HEK293 (cell line): ENCODE measurements around the gene MGST2.

Experiments
- CTCF ChIA-PET: fragments of 350-600 bp; formaldehyde crosslinking; extraction: SDS; loops from one replicate; lab custom pipeline; 2021; ENCODE audit warnings: antibody characterized with exemption; lab: Yijun Ruan, JAX
- POLR2A ChIA-PET: fragments of 300-600 bp; formaldehyde crosslinking; extraction: SDS; loops from one replicate; lab custom pipeline; 2020; ENCODE audit warnings: antibody characterized with exemption, inconsistent platforms; lab: Yijun Ruan, JAX
- H3K27ac ChIP-seq: fragments of 200-500 bp; sonication (Bioruptor generic); 2 replicates; pipeline ENCODE4 v1.5.1; 2014; ENCODE audit warnings: low read depth, low read length, control low read depth, inconsistent platforms; ENCODE audit errors: extremely low read depth
- H3K36me3 ChIP-seq, 2 experiments: fragments of 200-500 bp in 1 of 2; sonication (Bioruptor generic) in 1 of 2; 1 replicate in 1 of 2; 2 replicates in 1 of 2; pipeline ENCODE4 v1.5.1; 2014 to 2017; ENCODE audit warnings: inconsistent platforms in 2 of 2, low read length in 2 of 2; ENCODE audit not compliant: control insufficient read depth in 2 of 2, insufficient read depth in 1 of 2
- H3K4me1 ChIP-seq: fragments of 200-500 bp; sonication (Bioruptor generic); 2 replicates; pipeline ENCODE4 v1.5.1; 2014; ENCODE audit warnings: mild to moderate bottlenecking, low read length, inconsistent platforms; ENCODE audit not compliant: control insufficient read depth, insufficient read depth
- H3K4me3 ChIP-seq: 2 replicates; pipeline ENCODE4 v1.5.1; 2011; ENCODE audit warnings: low read depth, mild to moderate bottlenecking, control low read depth, low read length, moderate library complexity
- H3K9me3 ChIP-seq: fragments of 200-500 bp; sonication (Bioruptor generic); 2 replicates; pipeline ENCODE4 v1.5.1; 2014; ENCODE audit warnings: low read depth, low read length, inconsistent platforms; ENCODE audit not compliant: control insufficient read depth, insufficient read depth
- BCL11B ChIP-seq: fragments of 450-650 bp; formaldehyde crosslinking; IDR thresholded peaks from 2 replicates; pipeline ENCODE4 v1.5.1; 2016; ENCODE audit warnings: low read depth, missing biosample characterization, missing genetic modification characterization
- KLF10 ChIP-seq: fragments of 450-650 bp; IDR thresholded peaks from 2 replicates; pipeline ENCODE4 v1.5.1; 2018; ENCODE audit warnings: missing biosample characterization, mild to moderate bottlenecking, missing genetic modification characterization
- KLF17 ChIP-seq: fragments of 450-650 bp; formaldehyde crosslinking; IDR thresholded peaks from 2 replicates; pipeline ENCODE4 v1.5.1; 2016; ENCODE audit warnings: missing biosample characterization, missing genetic modification characterization
- MZF1 ChIP-seq: fragments of 450-650 bp; formaldehyde crosslinking; IDR thresholded peaks from 2 replicates; pipeline ENCODE4 v1.5.1; 2017; ENCODE audit warnings: missing biosample characterization, missing genetic modification characterization, borderline replicate concordance
- PRDM1 ChIP-seq: fragments of 450-650 bp; formaldehyde crosslinking; IDR thresholded peaks from 2 replicates; pipeline ENCODE4; 2016; ENCODE audit warnings: missing biosample characterization, missing genetic modification characterization
- SCRT2 ChIP-seq: fragments of 450-650 bp; formaldehyde crosslinking; IDR thresholded peaks from 2 replicates; pipeline ENCODE4 v1.5.1; 2016; ENCODE audit warnings: missing biosample characterization, missing genetic modification characterization
- TRIM28 ChIP-seq: IDR thresholded peaks from 2 replicates; pipeline ENCODE4 v1.6.1; 2011; ENCODE audit warnings: low read length, control low read depth, borderline replicate concordance
- YY2 ChIP-seq: fragments of 450-650 bp; formaldehyde crosslinking; IDR thresholded peaks from 2 replicates; pipeline ENCODE4 v1.5.1; 2016; ENCODE audit warnings: missing biosample characterization, missing genetic modification characterization
- ZNF146 ChIP-seq: fragments of 450-650 bp; formaldehyde crosslinking; IDR thresholded peaks from 2 replicates; pipeline ENCODE4 v1.5.1; 2016; ENCODE audit warnings: missing biosample characterization, missing genetic modification characterization
- ZNF223 ChIP-seq: fragments of 450-650 bp; formaldehyde crosslinking; IDR thresholded peaks from 2 replicates; pipeline ENCODE4 v1.5.1; 2016; ENCODE audit warnings: missing biosample characterization, missing genetic modification characterization
- ZNF23 ChIP-seq: fragments of 450-650 bp; formaldehyde crosslinking; IDR thresholded peaks from 2 replicates; pipeline ENCODE4 v1.5.1; 2016; ENCODE audit warnings: missing biosample characterization, missing genetic modification characterization, borderline replicate concordance
- ZNF239 ChIP-seq: fragments of 450-650 bp; formaldehyde crosslinking; IDR thresholded peaks from 2 replicates; pipeline ENCODE4 v1.5.1; 2016; ENCODE audit warnings: missing biosample characterization, missing genetic modification characterization
- ZNF311 ChIP-seq: fragments of 450-650 bp; formaldehyde crosslinking; IDR thresholded peaks from 2 replicates; pipeline ENCODE4 v1.5.1; 2017; ENCODE audit warnings: missing biosample characterization, missing genetic modification characterization, borderline replicate concordance
- ZNF391 ChIP-seq: fragments of 450-650 bp; formaldehyde crosslinking; IDR thresholded peaks from 2 replicates; pipeline ENCODE4 v1.5.1; 2016; ENCODE audit warnings: low read depth, missing biosample characterization, missing genetic modification characterization, borderline replicate concordance
- ZNF426 ChIP-seq: fragments of 450-650 bp; formaldehyde crosslinking; IDR thresholded peaks from 2 replicates; pipeline ENCODE4 v1.5.1; 2017; ENCODE audit warnings: missing biosample characterization, missing genetic modification characterization, mild to moderate bottlenecking, inconsistent platforms, moderate library complexity
- ZNF558 ChIP-seq: fragments of 450-650 bp; formaldehyde crosslinking; IDR thresholded peaks from 2 replicates; pipeline ENCODE4 v1.5.1; 2016; ENCODE audit warnings: missing biosample characterization, missing genetic modification characterization
- ZNF624 ChIP-seq: fragments of 450-650 bp; formaldehyde crosslinking; IDR thresholded peaks from 2 replicates; pipeline ENCODE4 v1.5.1; 2017; ENCODE audit warnings: missing biosample characterization, missing genetic modification characterization
- ZNF660 ChIP-seq: fragments of 450-650 bp; IDR thresholded peaks from 2 replicates; pipeline ENCODE4 v1.5.1; 2018; ENCODE audit warnings: missing biosample characterization, mild to moderate bottlenecking, missing genetic modification characterization
- ZNF670 ChIP-seq: fragments of 450-650 bp; formaldehyde crosslinking; IDR thresholded peaks from 2 replicates; pipeline ENCODE4 v1.5.1; 2016; ENCODE audit warnings: missing biosample characterization, missing genetic modification characterization, low read depth
- ZNF701 ChIP-seq: fragments of 450-650 bp; formaldehyde crosslinking; IDR thresholded peaks from 2 replicates; pipeline ENCODE4 v1.5.1; 2016; ENCODE audit warnings: missing biosample characterization, missing genetic modification characterization
- ZNF707 ChIP-seq: fragments of 450-650 bp; formaldehyde crosslinking; IDR thresholded peaks from 2 replicates; pipeline ENCODE4 v1.5.1; 2016; ENCODE audit warnings: missing biosample characterization, missing genetic modification characterization
- ZNF785 ChIP-seq: fragments of 450-650 bp; formaldehyde crosslinking; IDR thresholded peaks from 2 replicates; pipeline ENCODE4 v1.5.1; 2016; ENCODE audit warnings: missing biosample characterization, missing genetic modification characterization
- ZNF843 ChIP-seq: fragments of 450-650 bp; formaldehyde crosslinking; IDR thresholded peaks from 2 replicates; pipeline ENCODE4 v1.5.1; 2016; ENCODE audit warnings: missing biosample characterization, missing genetic modification characterization
- TF ChIP-seq, protein P1 (sequence below): fragments of 450-650 bp; formaldehyde crosslinking; IDR thresholded peaks from 2 replicates; pipeline ENCODE4 v1.5.1; 2016; ENCODE audit warnings: missing biosample characterization, missing genetic modification characterization, low read depth
- TF ChIP-seq, protein P2 (sequence below): fragments of 450-650 bp; formaldehyde crosslinking; IDR thresholded peaks from 2 replicates; pipeline ENCODE4 v1.5.1; 2016; ENCODE audit warnings: missing biosample characterization, missing genetic modification characterization
- TF ChIP-seq, protein P3 (sequence below): sonication (generic); formaldehyde crosslinking; IDR thresholded peaks from 2 replicates; pipeline ENCODE4 v1.8.1; 2022; ENCODE audit warnings: mild to moderate bottlenecking, moderate library complexity, missing genetic modification reagents
- TF ChIP-seq, protein P4 (sequence below): fragments of 450-650 bp; formaldehyde crosslinking; conservative IDR thresholded peaks from 2 replicates; pipeline ENCODE4 v1.5.1; 2016; ENCODE audit warnings: low read depth, missing biosample characterization, missing genetic modification characterization
- TF ChIP-seq, protein P5 (sequence below): fragments of 450-650 bp; formaldehyde crosslinking; IDR thresholded peaks from 2 replicates; pipeline ENCODE4 v1.5.1; 2017; ENCODE audit warnings: missing biosample characterization, missing genetic modification characterization

The MGST2 gene

DNA sequence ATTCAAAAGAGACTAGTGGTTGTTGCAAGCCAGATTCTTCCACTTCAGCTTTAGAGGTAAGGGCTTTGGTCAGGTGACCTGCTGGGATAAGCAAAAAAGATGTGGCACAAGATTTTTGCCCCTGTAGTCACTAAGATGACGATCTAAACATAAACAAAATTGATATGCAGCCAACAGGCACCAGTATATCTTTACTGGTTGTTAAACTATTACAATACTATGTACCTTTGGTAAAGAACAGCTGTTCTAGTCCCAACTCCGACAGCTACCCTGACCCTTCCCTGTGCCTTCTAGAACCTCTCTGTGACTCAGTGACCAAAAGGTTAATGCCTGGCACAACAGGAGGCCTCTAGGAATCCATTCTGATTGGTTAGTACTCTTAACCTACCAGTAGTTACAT, 59.6 kb downstream of the MGST2 start (continued):
- TF ChIP-seq, protein P1, sequence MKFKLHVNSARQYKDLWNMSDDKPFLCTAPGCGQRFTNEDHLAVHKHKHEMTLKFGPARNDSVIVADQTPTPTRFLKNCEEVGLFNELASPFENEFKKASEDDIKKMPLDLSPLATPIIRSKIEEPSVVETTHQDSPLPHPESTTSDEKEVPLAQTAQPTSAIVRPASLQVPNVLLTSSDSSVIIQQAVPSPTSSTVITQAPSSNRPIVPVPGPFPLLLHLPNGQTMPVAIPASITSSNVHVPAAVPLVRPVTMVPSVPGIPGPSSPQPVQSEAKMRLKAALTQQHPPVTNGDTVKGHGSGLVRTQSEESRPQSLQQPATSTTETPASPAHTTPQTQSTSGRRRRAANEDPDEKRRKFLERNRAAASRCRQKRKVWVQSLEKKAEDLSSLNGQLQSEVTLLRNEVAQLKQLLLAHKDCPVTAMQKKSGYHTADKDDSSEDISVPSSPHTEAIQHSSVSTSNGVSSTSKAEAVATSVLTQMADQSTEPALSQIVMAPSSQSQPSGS (tag by site-specific recombination), result no peak
- TF ChIP-seq, protein P2, sequence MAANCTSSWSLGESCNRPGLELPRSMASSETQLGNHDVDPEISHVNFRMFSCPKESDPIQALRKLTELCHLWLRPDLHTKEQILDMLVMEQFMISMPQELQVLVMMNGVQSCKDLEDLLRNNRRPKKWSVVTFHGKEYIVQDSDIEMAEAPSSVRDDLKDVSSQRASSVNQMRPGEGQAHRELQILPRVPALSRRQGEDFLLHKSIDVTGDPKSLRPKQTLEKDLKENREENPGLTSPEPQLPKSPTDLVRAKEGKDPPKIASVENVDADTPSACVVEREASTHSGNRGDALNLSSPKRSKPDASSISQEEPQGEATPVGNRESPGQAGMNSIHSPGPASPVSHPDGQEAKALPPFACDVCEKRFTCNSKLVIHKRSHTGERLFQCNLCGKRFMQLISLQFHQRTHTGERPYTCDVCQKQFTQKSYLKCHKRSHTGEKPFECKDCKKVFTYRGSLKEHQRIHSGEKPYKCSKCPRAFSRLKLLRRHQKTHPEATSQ (tag by site-specific recombination), result no peak
- TF ChIP-seq ZNF426 (tag by site-specific recombination), result no peak
- no peak for TF ChIP-seq ZNF660 (tag by site-specific recombination)
- TF ChIP-seq, protein P3, sequence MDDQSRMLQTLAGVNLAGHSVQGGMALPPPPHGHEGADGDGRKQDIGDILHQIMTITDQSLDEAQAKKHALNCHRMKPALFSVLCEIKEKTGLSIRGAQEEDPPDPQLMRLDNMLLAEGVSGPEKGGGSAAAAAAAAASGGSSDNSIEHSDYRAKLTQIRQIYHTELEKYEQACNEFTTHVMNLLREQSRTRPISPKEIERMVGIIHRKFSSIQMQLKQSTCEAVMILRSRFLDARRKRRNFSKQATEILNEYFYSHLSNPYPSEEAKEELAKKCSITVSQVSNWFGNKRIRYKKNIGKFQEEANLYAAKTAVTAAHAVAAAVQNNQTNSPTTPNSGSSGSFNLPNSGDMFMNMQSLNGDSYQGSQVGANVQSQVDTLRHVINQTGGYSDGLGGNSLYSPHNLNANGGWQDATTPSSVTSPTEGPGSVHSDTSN, result no peak
- no peak for TF ChIP-seq SCRT2 (tag by site-specific recombination)
- TF ChIP-seq, protein P4, sequence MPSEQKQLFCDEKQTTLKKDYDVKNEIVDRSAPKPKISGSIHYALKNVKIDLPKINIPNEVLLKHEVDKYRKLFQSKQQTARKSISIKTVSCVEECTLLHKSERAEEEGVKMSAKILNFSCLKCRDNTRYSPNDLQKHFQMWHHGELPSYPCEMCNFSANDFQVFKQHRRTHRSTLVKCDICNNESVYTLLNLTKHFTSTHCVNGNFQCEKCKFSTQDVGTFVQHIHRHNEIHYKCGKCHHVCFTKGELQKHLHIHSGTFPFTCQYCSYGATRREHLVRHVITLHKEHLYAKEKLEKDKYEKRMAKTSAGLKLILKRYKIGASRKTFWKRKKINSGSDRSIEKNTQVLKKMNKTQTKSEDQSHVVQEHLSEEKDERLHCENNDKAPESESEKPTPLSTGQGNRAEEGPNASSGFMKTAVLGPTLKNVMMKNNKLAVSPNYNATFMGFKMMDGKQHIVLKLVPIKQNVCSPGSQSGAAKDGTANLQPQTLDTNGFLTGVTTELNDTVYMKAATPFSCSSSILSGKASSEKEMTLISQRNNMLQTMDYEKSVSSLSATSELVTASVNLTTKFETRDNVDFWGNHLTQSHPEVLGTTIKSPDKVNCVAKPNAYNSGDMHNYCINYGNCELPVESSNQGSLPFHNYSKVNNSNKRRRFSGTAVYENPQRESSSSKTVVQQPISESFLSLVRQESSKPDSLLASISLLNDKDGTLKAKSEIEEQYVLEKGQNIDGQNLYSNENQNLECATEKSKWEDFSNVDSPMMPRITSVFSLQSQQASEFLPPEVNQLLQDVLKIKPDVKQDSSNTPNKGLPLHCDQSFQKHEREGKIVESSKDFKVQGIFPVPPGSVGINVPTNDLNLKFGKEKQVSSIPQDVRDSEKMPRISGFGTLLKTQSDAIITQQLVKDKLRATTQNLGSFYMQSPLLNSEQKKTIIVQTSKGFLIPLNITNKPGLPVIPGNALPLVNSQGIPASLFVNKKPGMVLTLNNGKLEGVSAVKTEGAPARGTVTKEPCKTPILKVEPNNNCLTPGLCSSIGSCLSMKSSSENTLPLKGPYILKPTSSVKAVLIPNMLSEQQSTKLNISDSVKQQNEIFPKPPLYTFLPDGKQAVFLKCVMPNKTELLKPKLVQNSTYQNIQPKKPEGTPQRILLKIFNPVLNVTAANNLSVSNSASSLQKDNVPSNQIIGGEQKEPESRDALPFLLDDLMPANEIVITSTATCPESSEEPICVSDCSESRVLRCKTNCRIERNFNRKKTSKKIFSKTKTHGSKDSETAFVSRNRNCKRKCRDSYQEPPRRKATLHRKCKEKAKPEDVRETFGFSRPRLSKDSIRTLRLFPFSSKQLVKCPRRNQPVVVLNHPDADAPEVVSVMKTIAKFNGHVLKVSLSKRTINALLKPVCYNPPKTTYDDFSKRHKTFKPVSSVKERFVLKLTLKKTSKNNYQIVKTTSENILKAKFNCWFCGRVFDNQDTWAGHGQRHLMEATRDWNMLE (tag by site-specific recombination), result no peak
- TF ChIP-seq ZNF311 (tag by site-specific recombination), result no peak
- no peak for TF ChIP-seq ZNF785 (tag by site-specific recombination)
- TF ChIP-seq ZNF701, result no peak
- no peak for TF ChIP-seq MZF1 (tag by site-specific recombination)
- no peak for TF ChIP-seq ZNF558 (tag by site-specific recombination)
- TF ChIP-seq, all 188 proteins: peak for 0

GRCh38 chr4:139726615-139727014, 61.0 kb downstream of the MGST2 start:
- Histone ChIP-seq H3K27ac (no peak overlapping the region), H3K4me3 (no peak overlapping the region), H3K36me3 (no peaks in the 10 kb centered on the region), H3K4me1 (no peaks in the 10 kb centered on the region), H3K9me3 (no peaks in the 10 kb centered on the region)
- ChIA-PET POLR2A (no interaction called here), CTCF (no interaction called here)
- TF ChIP-seq ZNF624 (tag by site-specific recombination) (no peak), ZNF239 (no peak), PRDM1 (no peak), BCL11B (tag by site-specific recombination) (no peak), ZNF843 (tag by site-specific recombination) (no peak), ZNF707 (tag by site-specific recombination) (no peak), TRIM28 (no peak), ZNF223 (tag by site-specific recombination) (no peak), KLF10 (tag by site-specific recombination) (no peak), ZNF23 (tag by site-specific recombination) (no peak), ZNF670 (tag by site-specific recombination) (no peak), KLF17 (tag by site-specific recombination) (no peak), ZNF146 (no peak), ZNF391 (tag by site-specific recombination) (no peak), YY2 (tag by site-specific recombination) (no peak)
- TF ChIP-seq, protein P5, sequence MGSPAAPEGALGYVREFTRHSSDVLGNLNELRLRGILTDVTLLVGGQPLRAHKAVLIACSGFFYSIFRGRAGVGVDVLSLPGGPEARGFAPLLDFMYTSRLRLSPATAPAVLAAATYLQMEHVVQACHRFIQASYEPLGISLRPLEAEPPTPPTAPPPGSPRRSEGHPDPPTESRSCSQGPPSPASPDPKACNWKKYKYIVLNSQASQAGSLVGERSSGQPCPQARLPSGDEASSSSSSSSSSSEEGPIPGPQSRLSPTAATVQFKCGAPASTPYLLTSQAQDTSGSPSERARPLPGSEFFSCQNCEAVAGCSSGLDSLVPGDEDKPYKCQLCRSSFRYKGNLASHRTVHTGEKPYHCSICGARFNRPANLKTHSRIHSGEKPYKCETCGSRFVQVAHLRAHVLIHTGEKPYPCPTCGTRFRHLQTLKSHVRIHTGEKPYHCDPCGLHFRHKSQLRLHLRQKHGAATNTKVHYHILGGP (tag by site-specific recombination), result no peak
